ENCODE results near the gene GNB1.

The GNB1 gene

GRCh38 chr1:1832820-1833219 is 58.1 kb downstream of the GNB1 start:
- H3K4me1 ChIP-seq (ENCODE audit: control insufficient read depth in 1 of 2, insufficient read depth in 1 of 2, low read depth in 1 of 2, low read length in 1 of 2), result no peaks in the 10 kb centered on the region
- H3K27me3 ChIP-seq, result no peaks in the 10 kb centered on the region
- H3K36me3 ChIP-seq, result peaks cover 40% of the 10 kb centered on the region
- no peak overlapping the region for H3K4me3 ChIP-seq (ENCODE audit: low read depth in 1 of 2, low read length in 1 of 2)
- peak overlapping the region; percentile 19 for H3K27ac ChIP-seq
- H3K9me3 ChIP-seq, result no peaks in the 10 kb centered on the region
- TF ChIP-seq CTCF (IDR thresholded peaks at IDR 0.05), result no peak

GRCh38 chr1:1832166-1832565 is 58.7 kb downstream of the GNB1 start:
- H3K27me3 ChIP-seq, result no peaks in the 10 kb centered on the region
- peaks cover 40% of the 10 kb centered on the region for H3K36me3 ChIP-seq
- peak overlapping the region; percentile 19 for H3K27ac ChIP-seq
- no peak overlapping the region for H3K4me3 ChIP-seq (ENCODE audit: low read depth in 1 of 2, low read length in 1 of 2)
- no peak for TF ChIP-seq CTCF (IDR thresholded peaks at IDR 0.05)
- no peaks in the 10 kb centered on the region for H3K9me3 ChIP-seq
- H3K4me1 ChIP-seq (ENCODE audit: control insufficient read depth in 1 of 2, insufficient read depth in 1 of 2, low read depth in 1 of 2, low read length in 1 of 2), result no peaks in the 10 kb centered on the region

- Histone ChIP-seq H3K4me3 (ENCODE audit: low read depth in 1 of 2, low read length in 1 of 2) (no peak overlapping the region), H3K27ac (peak overlapping the region; percentile 9), H3K4me1 (ENCODE audit: control insufficient read depth in 1 of 2, insufficient read depth in 1 of 2, low read depth in 1 of 2, low read length in 1 of 2) (no peaks in the 10 kb centered on the region), H3K9me3 (no peaks in the 10 kb centered on the region), H3K36me3 (peaks cover 54% of the 10 kb centered on the region), H3K27me3 (no peaks in the 10 kb centered on the region)
- no peak for TF ChIP-seq CTCF (IDR thresholded peaks at IDR 0.05)
Measured at GRCh38 chr1:1827089-1827848, 63.6 kb downstream of the GNB1 start.

- no peak for TF ChIP-seq CTCF (IDR thresholded peaks at IDR 0.05)
- Histone ChIP-seq H3K36me3 (peaks cover 57% of the 10 kb centered on the region), H3K4me3 (ENCODE audit: low read depth in 1 of 2, low read length in 1 of 2) (no peak overlapping the region), H3K27ac (peak overlapping the region; percentile 18), H3K4me1 (ENCODE audit: control insufficient read depth in 1 of 2, insufficient read depth in 1 of 2, low read depth in 1 of 2, low read length in 1 of 2) (no peaks in the 10 kb centered on the region), H3K9me3 (no peaks in the 10 kb centered on the region), H3K27me3 (no peaks in the 10 kb centered on the region)
Measured at GRCh38 chr1:1826356-1827088, 64.4 kb downstream of the GNB1 start.

GRCh38 chr1:1825217-1825616 is 65.7 kb downstream of the GNB1 start:
- H3K36me3 ChIP-seq, result peaks cover 52% of the 10 kb centered on the region
- H3K9me3 ChIP-seq, result no peaks in the 10 kb centered on the region
- no peaks in the 10 kb centered on the region for H3K27me3 ChIP-seq
- H3K4me3 ChIP-seq (ENCODE audit: low read depth in 1 of 2, low read length in 1 of 2), result no peak overlapping the region
- H3K27ac ChIP-seq, result no peak overlapping the region
- no peak for TF ChIP-seq CTCF (IDR thresholded peaks at IDR 0.05)
- H3K4me1 ChIP-seq (ENCODE audit: control insufficient read depth in 1 of 2, insufficient read depth in 1 of 2, low read depth in 1 of 2, low read length in 1 of 2), result no peaks in the 10 kb centered on the region
